B cell (primary cell): ENCODE results near the gene TRNT1.

ENCODE experiments used
- CTCF ChIP-seq: fragments of 200-600 bp; IDR thresholded peaks from one replicate; pipeline ENCODE4 v1.8.0; 2022; ENCODE audit warnings: antibody characterized with exemption, mild to moderate bottlenecking
- EZH2 ChIP-seq: IDR thresholded peaks from 2 replicates; pipeline ENCODE4 v1.6.1; 2012; ENCODE audit warnings: borderline replicate concordance, low read depth, mild to moderate bottlenecking, moderate library complexity, low read length; ENCODE audit not compliant: insufficient read depth, poor library complexity, severe bottlenecking

DNA sequence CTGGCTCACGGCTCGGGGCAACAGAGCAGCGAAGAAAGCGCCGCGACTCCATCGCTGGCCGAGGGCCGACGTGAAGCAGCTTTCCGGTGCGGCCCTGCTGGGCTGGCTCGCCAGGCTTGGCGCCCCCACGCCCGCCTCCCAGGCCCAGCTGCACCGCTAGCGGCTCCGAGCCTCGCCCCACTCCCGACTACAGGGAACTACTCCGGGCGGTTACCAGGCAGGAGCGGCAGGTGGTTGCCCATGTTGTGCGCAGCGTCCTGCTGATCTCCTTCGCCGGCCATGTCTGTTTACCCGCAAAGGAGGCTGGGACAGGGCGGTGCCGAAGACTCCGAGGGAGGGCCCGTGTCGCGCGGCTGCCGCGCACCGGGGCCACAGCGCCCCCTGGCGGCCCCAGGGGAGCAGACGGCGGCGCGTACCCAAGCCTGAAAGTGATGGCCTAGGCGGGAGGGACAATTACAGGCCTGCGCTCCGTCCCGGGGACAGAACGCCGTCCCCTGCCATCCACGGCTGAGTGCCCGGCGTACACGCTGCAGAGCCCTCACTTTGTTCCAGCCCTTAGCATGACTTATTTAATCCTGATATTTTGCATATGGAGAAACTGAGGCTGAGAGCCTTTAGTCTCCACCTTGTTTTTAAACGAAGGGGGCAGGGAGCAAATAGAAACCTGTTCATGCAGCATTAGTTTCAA is 52.8 kb downstream of the TRNT1 start, which contains the start of gene CRBN:
- TF ChIP-seq CTCF (peak; percentile 98), EZH2 (no peak)
